Measurements from ENCODE around the gene HRG.
"Not testable (repeated sequence)": the region's sequence is repeated elsewhere in the genome, so short reads cannot be mapped to it uniquely, and the experiment has no call there.

The HRG gene

GRCh38 chr3:186694288-186695032, 28.6 kb downstream of the HRG start:
- no peaks in the 10 kb centered on the region for H3K4me1 ChIP-seq (ENCODE audit: control insufficient read depth, insufficient read depth, low read length)
- no peaks in the 10 kb centered on the region for H3K27me3 ChIP-seq (ENCODE audit: control insufficient read depth, insufficient read depth, low read length, poor library complexity, severe bottlenecking)
- no peaks in the 10 kb centered on the region for H3K36me3 ChIP-seq (ENCODE audit: control insufficient read depth, insufficient read depth, low read length)
- no peaks in the 10 kb centered on the region for H3K9me3 ChIP-seq (ENCODE audit: control insufficient read depth, low read length)
- 77 to 78% methylated on average over 6 of the region's 6 CpGs for WGBS, 2 experiments
- no peak overlapping the region for H3K27ac ChIP-seq (ENCODE audit: insufficient read depth, low read depth, low read length, poor library complexity, severe bottlenecking)
- no peak overlapping the region for H3K4me3 ChIP-seq (ENCODE audit: insufficient read depth, low read depth, low read length)

DNA sequence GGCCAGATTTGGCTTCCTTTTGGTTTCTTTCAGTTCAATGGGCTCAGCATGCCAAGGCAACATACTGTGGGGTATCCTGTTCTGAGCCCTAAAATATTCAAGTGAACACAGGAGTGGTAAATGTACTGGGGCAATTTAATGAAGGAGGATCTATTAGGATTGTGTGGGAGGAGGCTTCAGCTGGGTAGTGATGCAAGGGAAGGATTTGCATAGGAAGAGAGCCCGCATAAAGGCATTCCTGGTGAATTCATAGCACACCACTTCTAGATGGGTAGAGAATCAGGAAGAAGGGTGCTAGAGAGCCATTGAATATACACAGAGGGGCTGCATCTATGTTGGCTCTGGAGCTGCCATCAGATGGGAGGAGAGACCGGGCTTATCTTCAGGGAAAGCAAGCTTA, 30.7 kb downstream of the HRG start:
- H3K36me3 ChIP-seq (ENCODE audit: control insufficient read depth, insufficient read depth, low read length), result no peaks in the 10 kb centered on the region
- no peaks in the 10 kb centered on the region for H3K4me1 ChIP-seq (ENCODE audit: control insufficient read depth, insufficient read depth, low read length)
- H3K27me3 ChIP-seq (ENCODE audit: control insufficient read depth, insufficient read depth, low read length, poor library complexity, severe bottlenecking), result no peaks in the 10 kb centered on the region
- H3K27ac ChIP-seq (ENCODE audit: insufficient read depth, low read depth, low read length, poor library complexity, severe bottlenecking), result no peak overlapping the region
- WGBS, 2 experiments, result 89 to 97% methylated on average over 2 of the region's 2 CpGs
- no peak overlapping the region for H3K4me3 ChIP-seq (ENCODE audit: insufficient read depth, low read depth, low read length)
- H3K9me3 ChIP-seq (ENCODE audit: control insufficient read depth, low read length), result no peaks in the 10 kb centered on the region

DNA sequence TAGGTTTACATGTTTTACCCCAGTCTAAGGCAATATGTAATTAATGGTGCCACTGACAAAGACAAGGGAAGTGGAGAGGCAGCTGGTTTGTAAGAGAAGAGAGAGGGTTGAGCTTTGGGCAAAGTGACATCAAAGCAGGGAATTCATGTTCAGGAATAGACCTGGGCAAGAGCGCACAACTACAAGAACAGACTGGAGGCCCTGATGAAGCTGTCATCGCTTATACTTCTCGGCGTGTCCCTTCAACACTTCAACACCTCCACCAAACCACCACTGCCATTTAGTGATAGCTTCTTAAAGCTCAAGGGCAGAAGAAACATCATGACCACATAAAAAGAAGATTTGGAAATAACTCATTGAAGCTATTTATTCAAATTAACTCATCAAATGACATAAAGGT, 31.7 kb downstream of the HRG start:
- no peaks in the 10 kb centered on the region for H3K4me1 ChIP-seq (ENCODE audit: control insufficient read depth, insufficient read depth, low read length)
- H3K27me3 ChIP-seq (ENCODE audit: control insufficient read depth, insufficient read depth, low read length, poor library complexity, severe bottlenecking), result no peaks in the 10 kb centered on the region
- 90 to 96% methylated on average over 4 of the region's 4 CpGs for WGBS, 2 experiments
- no peaks in the 10 kb centered on the region for H3K36me3 ChIP-seq (ENCODE audit: control insufficient read depth, insufficient read depth, low read length)
- H3K9me3 ChIP-seq (ENCODE audit: control insufficient read depth, low read length), result no peaks in the 10 kb centered on the region
- no peak overlapping the region for H3K27ac ChIP-seq (ENCODE audit: insufficient read depth, low read depth, low read length, poor library complexity, severe bottlenecking)
- no peak overlapping the region for H3K4me3 ChIP-seq (ENCODE audit: insufficient read depth, low read depth, low read length)

- no peaks in the 10 kb centered on the region for H3K27me3 ChIP-seq (ENCODE audit: control insufficient read depth, insufficient read depth, low read length, poor library complexity, severe bottlenecking)
- WGBS, 2 experiments, result 87 to 90% methylated on average over 3 of the region's 3 CpGs
- no peak overlapping the region for H3K4me3 ChIP-seq (ENCODE audit: insufficient read depth, low read depth, low read length)
- H3K27ac ChIP-seq (ENCODE audit: insufficient read depth, low read depth, low read length, poor library complexity, severe bottlenecking), result no peak overlapping the region
- no peaks in the 10 kb centered on the region for H3K4me1 ChIP-seq (ENCODE audit: control insufficient read depth, insufficient read depth, low read length)
- H3K36me3 ChIP-seq (ENCODE audit: control insufficient read depth, insufficient read depth, low read length), result no peaks in the 10 kb centered on the region
- H3K9me3 ChIP-seq (ENCODE audit: control insufficient read depth, low read length), result no peaks in the 10 kb centered on the region
Measured at GRCh38 chr3:186700267-186700666, 34.5 kb downstream of the HRG start.

GRCh38 chr3:186702451-186702850, 36.6 kb downstream of the HRG start:
- not testable (repeated sequence) for H3K36me3 ChIP-seq (ENCODE audit: control insufficient read depth, insufficient read depth, low read length); H3K27me3 ChIP-seq (ENCODE audit: control insufficient read depth, insufficient read depth, low read length, poor library complexity, severe bottlenecking); H3K27ac ChIP-seq (ENCODE audit: insufficient read depth, low read depth, low read length, poor library complexity, severe bottlenecking); H3K9me3 ChIP-seq (ENCODE audit: control insufficient read depth, low read length); H3K4me3 ChIP-seq (ENCODE audit: insufficient read depth, low read depth, low read length); H3K4me1 ChIP-seq (ENCODE audit: control insufficient read depth, insufficient read depth, low read length)

- H3K36me3 ChIP-seq (ENCODE audit: control insufficient read depth, insufficient read depth, low read length), result no peaks in the 10 kb centered on the region
- no peaks in the 10 kb centered on the region for H3K9me3 ChIP-seq (ENCODE audit: control insufficient read depth, low read length)
- H3K27ac ChIP-seq (ENCODE audit: insufficient read depth, low read depth, low read length, poor library complexity, severe bottlenecking), result no peak overlapping the region
- H3K4me3 ChIP-seq (ENCODE audit: insufficient read depth, low read depth, low read length), result no peak overlapping the region
- H3K4me1 ChIP-seq (ENCODE audit: control insufficient read depth, insufficient read depth, low read length), result no peaks in the 10 kb centered on the region
- 93 to 94% methylated on average over 6 of the region's 6 CpGs for WGBS, 2 experiments
- H3K27me3 ChIP-seq (ENCODE audit: control insufficient read depth, insufficient read depth, low read length, poor library complexity, severe bottlenecking), result no peaks in the 10 kb centered on the region
Measured at GRCh38 chr3:186705882-186706780, 40.3 kb downstream of the HRG start.

DNA sequence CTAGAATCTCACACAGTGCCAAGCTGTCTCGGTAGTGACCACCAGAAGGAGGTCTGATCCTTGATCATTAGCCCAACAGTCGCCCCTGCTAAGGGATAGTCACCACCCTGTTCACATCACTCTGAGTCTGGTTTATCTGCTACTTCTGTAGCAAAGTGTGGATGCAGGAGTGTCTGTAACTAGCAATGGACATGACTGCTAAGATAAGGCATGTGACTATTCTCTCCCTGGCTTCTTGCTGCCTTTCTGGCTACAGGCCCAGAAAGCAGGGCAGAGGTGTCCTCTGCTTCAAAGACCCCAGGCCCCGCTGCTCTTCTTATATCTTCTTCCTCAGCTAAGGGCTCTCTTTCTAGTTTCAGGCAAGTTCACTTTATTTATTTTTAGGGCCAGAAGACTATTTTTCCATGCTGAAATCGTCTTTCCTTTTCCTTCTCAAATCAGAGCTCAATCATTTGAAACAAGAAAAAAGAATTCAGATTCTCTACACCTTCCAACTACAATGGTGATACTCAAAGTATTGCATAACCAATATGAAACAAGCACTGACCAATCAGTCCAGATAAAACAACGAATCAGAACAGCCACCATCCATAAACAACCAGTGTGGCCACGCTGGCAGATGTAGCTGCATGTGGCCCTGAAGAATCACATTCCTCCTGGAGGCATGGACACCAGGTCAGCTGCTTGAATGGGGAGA, 43.3 kb downstream of the HRG start:
- no peak overlapping the region for H3K27ac ChIP-seq (ENCODE audit: insufficient read depth, low read depth, low read length, poor library complexity, severe bottlenecking)
- H3K27me3 ChIP-seq (ENCODE audit: control insufficient read depth, insufficient read depth, low read length, poor library complexity, severe bottlenecking), result no peaks in the 10 kb centered on the region
- no peaks in the 10 kb centered on the region for H3K4me1 ChIP-seq (ENCODE audit: control insufficient read depth, insufficient read depth, low read length)
- H3K9me3 ChIP-seq (ENCODE audit: control insufficient read depth, low read length), result no peaks in the 10 kb centered on the region
- H3K4me3 ChIP-seq (ENCODE audit: insufficient read depth, low read depth, low read length), result no peak overlapping the region
- no peaks in the 10 kb centered on the region for H3K36me3 ChIP-seq (ENCODE audit: control insufficient read depth, insufficient read depth, low read length)
- 89 to 92% methylated on average over 6 of the region's 6 CpGs for WGBS, 2 experiments

GRCh38 chr3:186710694-186711093, 44.9 kb downstream of the HRG start:
- H3K27me3 ChIP-seq (ENCODE audit: control insufficient read depth, insufficient read depth, low read length, poor library complexity, severe bottlenecking); H3K36me3 ChIP-seq (ENCODE audit: control insufficient read depth, insufficient read depth, low read length); H3K27ac ChIP-seq (ENCODE audit: insufficient read depth, low read depth, low read length, poor library complexity, severe bottlenecking); H3K4me3 ChIP-seq (ENCODE audit: insufficient read depth, low read depth, low read length); H3K9me3 ChIP-seq (ENCODE audit: control insufficient read depth, low read length); H3K4me1 ChIP-seq (ENCODE audit: control insufficient read depth, insufficient read depth, low read length): not testable (repeated sequence)
- 60 to 63% methylated on average over 4 of the region's 4 CpGs for WGBS, 2 experiments

DNA sequence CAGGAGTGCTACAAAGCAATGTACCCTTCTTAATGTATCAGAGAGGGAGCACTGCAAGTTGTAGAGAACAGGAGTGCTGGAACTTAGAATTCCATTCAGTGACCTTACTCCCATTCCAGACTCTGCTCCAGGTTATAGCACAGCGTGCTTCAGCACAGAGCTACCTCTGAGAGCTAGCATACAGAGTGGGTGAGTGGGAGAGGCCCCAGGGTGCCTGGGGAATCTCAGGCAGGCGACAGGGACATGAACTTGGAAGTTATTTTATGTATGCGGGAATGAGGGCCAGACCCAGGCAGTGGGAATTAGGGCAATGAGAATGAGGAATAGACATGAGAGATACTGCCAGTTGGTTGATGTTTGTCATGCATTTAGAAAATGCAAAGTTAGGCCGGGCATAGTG, 47.7 kb downstream of the HRG start:
- no peaks in the 10 kb centered on the region for H3K9me3 ChIP-seq (ENCODE audit: control insufficient read depth, low read length)
- H3K4me1 ChIP-seq (ENCODE audit: control insufficient read depth, insufficient read depth, low read length), result no peaks in the 10 kb centered on the region
- no peaks in the 10 kb centered on the region for H3K27me3 ChIP-seq (ENCODE audit: control insufficient read depth, insufficient read depth, low read length, poor library complexity, severe bottlenecking)
- WGBS, 2 experiments, result 74 to 83% methylated on average over 4 of the region's 4 CpGs
- no peaks in the 10 kb centered on the region for H3K36me3 ChIP-seq (ENCODE audit: control insufficient read depth, insufficient read depth, low read length)
- H3K4me3 ChIP-seq (ENCODE audit: insufficient read depth, low read depth, low read length), result no peak overlapping the region
- no peak overlapping the region for H3K27ac ChIP-seq (ENCODE audit: insufficient read depth, low read depth, low read length, poor library complexity, severe bottlenecking)

DNA sequence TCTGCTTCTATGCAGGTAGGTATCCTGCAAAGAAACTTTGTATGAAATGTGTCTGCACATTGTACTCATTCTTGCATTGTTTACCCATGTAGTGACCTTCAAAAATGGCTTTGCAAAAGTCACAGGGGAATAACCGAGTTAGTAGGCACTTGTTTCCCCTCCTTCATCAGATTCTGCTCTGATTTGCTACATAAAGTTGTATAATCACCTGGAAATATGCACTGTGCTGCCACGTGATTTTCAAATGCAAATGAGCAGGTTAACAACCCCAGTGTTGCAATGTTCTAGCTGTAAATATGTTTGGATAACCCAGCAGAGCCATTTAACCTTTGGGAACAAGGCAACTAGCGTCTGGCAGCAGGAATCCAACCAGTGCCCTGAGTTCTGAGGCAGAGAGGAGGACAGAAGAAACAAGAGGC, 51.2 kb downstream of the HRG start, which contains the start of gene KNG1:
TSS of gene KNG1 (plus strand) at position 321 of the 419 bp plus-strand sequence. CDS start 184 bp downstream, outside the sequence.
- H3K27me3 ChIP-seq (ENCODE audit: control insufficient read depth, insufficient read depth, low read length, poor library complexity, severe bottlenecking), result no peaks in the 10 kb centered on the region
- WGBS, 2 experiments, result 71 to 82% methylated on average over 3 of the region's 3 CpGs
- no peaks in the 10 kb centered on the region for H3K36me3 ChIP-seq (ENCODE audit: control insufficient read depth, insufficient read depth, low read length)
- H3K27ac ChIP-seq (ENCODE audit: insufficient read depth, low read depth, low read length, poor library complexity, severe bottlenecking), result no peak within 1 kb of the TSS
- H3K9me3 ChIP-seq (ENCODE audit: control insufficient read depth, low read length), result no peaks in the 10 kb centered on the region
- no peaks in the 10 kb centered on the region for H3K4me1 ChIP-seq (ENCODE audit: control insufficient read depth, insufficient read depth, low read length)
- H3K4me3 ChIP-seq (ENCODE audit: insufficient read depth, low read depth, low read length), result no peak within 1 kb of the TSS

Measured in ectodermal cell (in vitro differentiated cells).